Caco-2 (cell line): ENCODE results near the gene PF4V1. TPM values are rescaled to one million over a fixed set of nuclear protein-coding genes. Genes with fewer than 3 reads are reported as not detected.

ENCODE experiments used
- BruUV-seq: library from RNA; stranded (reverse); fragments of 400-500 nt; replicated peaks from 2 replicates; lab custom pipeline; 2021; lab: Mats Ljungman, UMichigan
- CTCF ChIA-PET: fragments of 300-600 bp; sonication (Branson Sonifier 250); formaldehyde crosslinking; loops from one replicate; lab custom pipeline; 2022; ENCODE audit warnings: antibody characterized with exemption; lab: Charles Lee
- POLR2A ChIA-PET: fragments of 300-600 bp; sonication (Branson Sonifier 250); formaldehyde crosslinking; loops from one replicate; lab custom pipeline; 2022; ENCODE audit warnings: antibody characterized with exemption; lab: Charles Lee
- DNase-seq, 2 experiments: peaks; one replicate each; pipeline versions ENCODE4 v3.0.0 to v3.0.0-alpha.2; 2020 to 2022
- H3K27me3 ChIP-seq: replicated peaks from 2 replicates; pipeline ENCODE4 v1.6.0; 2011; ENCODE audit warnings: low read length; ENCODE audit not compliant: control insufficient read depth, insufficient read depth
- H3K36me3 ChIP-seq: 2 replicates; pipeline ENCODE4 v1.5.1; 2011; ENCODE audit warnings: low read length; ENCODE audit not compliant: control insufficient read depth, insufficient read depth
- H3K4me1 ChIP-seq: fragments of 250-450 bp; sonication (Bioruptor Pico); 2 replicates; pipeline ENCODE4 v1.5.1; 2020; ENCODE audit warnings: mild to moderate bottlenecking
- H3K4me3 ChIP-seq: 2 replicates; pipeline ENCODE4 v1.5.1; 2011; ENCODE audit warnings: low read depth, mild to moderate bottlenecking, control low read depth, low read length
- H3K9me3 ChIP-seq: fragments of 250-450 bp; sonication (Bioruptor Pico); 2 replicates; pipeline ENCODE4 v1.5.1; 2020; ENCODE audit warnings: mild to moderate bottlenecking, moderate library complexity
- H3K27ac Mint-ChIP-seq: one replicate; pipeline ENCODE4 v1.8.0; 2022; ENCODE audit warnings: mixed read lengths; ENCODE audit not compliant: unreplicated experiment
- H3K27me3 Mint-ChIP-seq: one replicate; pipeline ENCODE4 v1.8.0; 2022; ENCODE audit warnings: mixed read lengths; ENCODE audit not compliant: insufficient read depth, unreplicated experiment
- H3K36me3 Mint-ChIP-seq: one replicate; pipeline ENCODE4 v1.8.0; 2022; ENCODE audit warnings: mild to moderate bottlenecking, mixed read lengths; ENCODE audit not compliant: insufficient read depth, unreplicated experiment
- H3K4me1 Mint-ChIP-seq: one replicate; pipeline ENCODE4 v1.8.0; 2022; ENCODE audit warnings: low read depth, mixed read lengths; ENCODE audit not compliant: unreplicated experiment
- H3K4me3 Mint-ChIP-seq: one replicate; pipeline ENCODE4 v1.8.0; 2022; ENCODE audit warnings: mild to moderate bottlenecking, moderate library complexity, mixed read lengths; ENCODE audit not compliant: unreplicated experiment
- H3K9me3 Mint-ChIP-seq: one replicate; pipeline ENCODE4 v1.8.0; 2022; ENCODE audit warnings: mixed read lengths; ENCODE audit not compliant: unreplicated experiment
- CTCF ChIP-seq, 2 experiments: fragments of 200-600 bp in 1 of 2; IDR thresholded peaks; 1 replicate in 1 of 2; 2 replicates in 1 of 2; pipeline versions ENCODE4 v1.5.1 to v1.8.0; 2011 to 2022; ENCODE audit warnings: antibody characterized with exemption in 1 of 2, control low read depth in 1 of 2, inconsistent platforms in 1 of 2, low read depth in 1 of 2, low read length in 1 of 2, mild to moderate bottlenecking in 1 of 2, moderate library complexity in 1 of 2; ENCODE audit not compliant: insufficient read depth in 1 of 2, severe bottlenecking in 1 of 2, unreplicated experiment in 1 of 2
- intact Hi-C: fragments of 100-400 bp; cut with micrococcal nuclease; formaldehyde crosslinking; loops from one replicate; pipeline ENCODE4 v1.10.0; 2022; ENCODE audit not compliant: unreplicated experiment
- total RNA-seq: library from RNA; stranded (reverse); gene quantifications from 2 replicates; pipeline ENCODE4 v1.2.3, GENCODE V29; 2022

The PF4V1 gene
- total RNA-seq, 1 experiment from 2014 or later: not detected

- Mint-ChIP-seq H3K4me1 (no peaks in the 10 kb centered on the region), H3K4me3 (no peak overlapping the region), H3K27me3 (peaks cover 8% of the 10 kb centered on the region), H3K36me3 (no peaks in the 10 kb centered on the region), H3K9me3 (no peaks in the 10 kb centered on the region), H3K27ac (no peak overlapping the region)
- no TSS peak for BruUV-seq
- no peaks in the 10 kb centered on the region for H3K9me3 ChIP-seq
- no peak for TF ChIP-seq CTCF (IDR thresholded peaks at IDR 0.05; ENCODE audit: insufficient read depth in 1 of 2, low read depth in 1 of 2, low read length in 1 of 2, severe bottlenecking in 1 of 2, unreplicated experiment in 1 of 2)
- POLR2A ChIA-PET: no interaction called here
- intact Hi-C loops: no loop called here
- H3K27me3 ChIP-seq: no peaks in the 10 kb centered on the region
- CTCF ChIA-PET: no interaction called here
- H3K4me3 ChIP-seq: no peak overlapping the region
- H3K4me1 ChIP-seq: no peaks in the 10 kb centered on the region
- H3K36me3 ChIP-seq: no peaks in the 10 kb centered on the region
- DNase-seq: no peak
These were observed 6.6 kb downstream of the PF4V1 start for GRCh38 chr4:73859614-73860088.

- H3K4me1 Mint-ChIP-seq: no peaks in the 10 kb centered on the region
- no peak overlapping the region for H3K27ac Mint-ChIP-seq
- H3K4me1 ChIP-seq: no peaks in the 10 kb centered on the region
- H3K27me3 Mint-ChIP-seq: peaks cover 8% of the 10 kb centered on the region
- no peaks in the 10 kb centered on the region for H3K27me3 ChIP-seq
- CTCF ChIA-PET: no interaction called here
- H3K9me3 ChIP-seq: no peaks in the 10 kb centered on the region
- no peaks in the 10 kb centered on the region for H3K36me3 Mint-ChIP-seq
- no peak for DNase-seq
- H3K9me3 Mint-ChIP-seq: no peaks in the 10 kb centered on the region
- no TSS peak for BruUV-seq
- no peak for TF ChIP-seq CTCF (IDR thresholded peaks at IDR 0.05; ENCODE audit: insufficient read depth in 1 of 2, low read depth in 1 of 2, low read length in 1 of 2, severe bottlenecking in 1 of 2, unreplicated experiment in 1 of 2)
- H3K36me3 ChIP-seq: no peaks in the 10 kb centered on the region
- POLR2A ChIA-PET: no interaction called here
- no peak overlapping the region for H3K4me3 Mint-ChIP-seq
- intact Hi-C loops: no loop called here
- no peak overlapping the region for H3K4me3 ChIP-seq
These were observed 7.1 kb downstream of the PF4V1 start for GRCh38 chr4:73860181-73860580.

GRCh38 chr4:73860917-73861316 lies 7.8 kb downstream of the PF4V1 start:
- Histone ChIP-seq H3K4me1 (no peaks in the 10 kb centered on the region), H3K27me3 (no peaks in the 10 kb centered on the region), H3K36me3 (no peaks in the 10 kb centered on the region), H3K9me3 (no peaks in the 10 kb centered on the region), H3K4me3 (no peak overlapping the region)
- Mint-ChIP-seq H3K27me3 (peaks cover 8% of the 10 kb centered on the region), H3K36me3 (no peaks in the 10 kb centered on the region), H3K4me3 (no peak overlapping the region), H3K4me1 (no peaks in the 10 kb centered on the region), H3K9me3 (no peaks in the 10 kb centered on the region), H3K27ac (no peak overlapping the region)
- no peak for TF ChIP-seq CTCF (IDR thresholded peaks at IDR 0.05; ENCODE audit: insufficient read depth in 1 of 2, low read depth in 1 of 2, low read length in 1 of 2, severe bottlenecking in 1 of 2, unreplicated experiment in 1 of 2)
- ChIA-PET CTCF (no interaction called here), POLR2A (no interaction called here)
- no peak for DNase-seq
- intact Hi-C loops: no loop called here
- no TSS peak for BruUV-seq
